ENCODE results near the gene INSYN2B.
"Not testable (repeated sequence)": the region's sequence is repeated elsewhere in the genome, so short reads cannot be mapped to it uniquely, and the experiment has no call there.

Gene INSYN2B

GRCh38 chr5:169973056-169973455 lies 7.2 kb downstream of the INSYN2B start:
- no peak for DNase-seq (ENCODE audit: low read depth in 1 of 2, low spot score in 1 of 2)

GRCh38 chr5:169971780-169972179 lies 8.5 kb downstream of the INSYN2B start:
- no peak for DNase-seq (ENCODE audit: low read depth in 1 of 2, low spot score in 1 of 2)

DNA sequence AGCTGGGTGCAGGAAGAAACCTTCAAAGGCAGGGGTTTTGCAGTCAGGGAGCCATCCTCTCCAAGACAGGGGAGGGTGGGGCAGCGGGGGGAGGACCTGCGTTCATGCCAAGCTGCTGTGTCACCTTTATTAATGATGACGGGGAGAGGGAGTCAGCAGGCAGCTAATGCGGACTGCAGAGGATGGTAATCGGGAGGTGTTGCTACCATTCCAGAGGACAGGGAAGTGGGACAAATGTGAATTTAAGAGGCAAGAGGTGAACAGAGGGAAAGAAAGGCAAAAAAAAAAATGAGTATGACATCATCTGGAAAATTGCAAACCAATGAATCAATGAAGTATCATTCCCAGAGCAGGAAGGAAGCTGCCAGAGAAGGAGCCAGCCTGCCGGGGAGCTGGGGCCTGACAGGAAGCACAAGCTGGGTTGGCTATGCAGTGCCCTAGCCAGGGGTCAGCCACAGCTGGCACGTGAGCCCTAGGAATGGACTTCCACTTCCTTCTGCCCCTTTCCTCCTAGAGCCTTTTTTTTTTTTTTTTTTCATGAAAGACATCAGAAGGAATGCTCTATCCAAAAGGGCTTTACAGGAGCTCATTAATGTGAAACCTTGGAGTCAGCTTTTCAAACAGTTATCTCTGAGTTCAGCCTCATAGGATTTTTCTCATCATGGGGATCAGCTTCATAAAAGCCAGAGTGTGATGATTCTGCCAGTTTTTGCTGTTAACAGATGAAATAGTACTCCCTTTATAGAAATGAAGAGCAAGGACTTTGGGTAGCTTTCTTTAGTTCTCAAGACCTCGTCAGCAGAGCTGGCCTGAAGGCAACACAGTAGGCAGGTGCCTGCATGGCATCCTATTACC lies 9.2 kb downstream of the INSYN2B start:
- DNase-seq (ENCODE audit: low read depth in 1 of 2, low spot score in 1 of 2), result no peak

- no peak for DNase-seq (ENCODE audit: low read depth in 1 of 2, low spot score in 1 of 2)
These were observed 10.0 kb downstream of the INSYN2B start for GRCh38 chr5:169970339-169970738.

GRCh38 chr5:169964246-169964645 lies 16.0 kb downstream of the INSYN2B start:
- DNase-seq (ENCODE audit: low read depth in 1 of 2, low spot score in 1 of 2), result no peak

GRCh38 chr5:169960659-169961058 lies 19.6 kb downstream of the INSYN2B start:
- DNase-seq (ENCODE audit: low read depth in 1 of 2, low spot score in 1 of 2), result no peak

GRCh38 chr5:169958278-169958677 lies 22.0 kb downstream of the INSYN2B start:
- DNase-seq (ENCODE audit: low read depth in 1 of 2, low spot score in 1 of 2), result no peak

DNA sequence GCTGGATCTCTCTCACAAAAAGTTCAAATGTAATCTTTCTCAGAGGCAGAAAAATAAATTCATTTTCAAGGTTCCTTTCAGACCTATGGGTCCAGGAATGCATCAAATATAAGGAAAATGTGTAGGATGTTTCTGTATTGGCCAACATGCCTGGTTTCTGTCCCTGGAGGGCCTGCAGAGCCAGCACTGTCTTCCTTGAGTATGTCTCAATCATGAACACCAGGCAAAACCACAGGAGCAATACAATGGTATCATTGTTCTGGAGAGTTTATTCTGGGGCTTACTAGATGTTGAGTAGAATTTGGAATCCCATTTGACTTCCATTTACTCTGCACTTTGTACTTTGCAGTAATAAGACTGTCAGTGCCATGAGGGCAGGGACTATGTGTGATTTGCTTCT lies 23.5 kb downstream of the INSYN2B start:
- no peak for DNase-seq (ENCODE audit: low read depth in 1 of 2, low spot score in 1 of 2)

DNA sequence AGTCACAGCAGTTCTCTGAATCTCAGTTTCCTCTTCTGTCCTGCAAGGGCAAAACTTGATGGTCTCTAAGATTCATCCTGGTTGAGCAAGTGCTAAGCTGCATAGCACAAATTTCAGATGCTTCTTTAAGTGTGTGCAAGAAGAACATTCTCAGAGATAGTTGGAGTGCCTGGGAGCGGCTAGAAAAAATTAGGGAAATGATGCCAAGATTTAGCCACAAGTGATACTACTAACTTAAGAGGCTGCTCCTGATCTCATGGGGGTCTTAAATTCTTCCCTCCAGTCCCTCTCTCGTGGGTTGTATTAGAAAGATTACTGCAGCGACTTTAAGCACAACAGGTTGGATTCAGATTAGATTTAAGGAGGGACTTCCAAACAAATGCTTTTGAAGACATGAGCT lies 24.2 kb downstream of the INSYN2B start:
- no peak for DNase-seq (ENCODE audit: low read depth in 1 of 2, low spot score in 1 of 2)

- DNase-seq (ENCODE audit: low read depth in 1 of 2, low spot score in 1 of 2), result no peak
These were observed 25.5 kb downstream of the INSYN2B start for GRCh38 chr5:169954786-169955185.

DNA sequence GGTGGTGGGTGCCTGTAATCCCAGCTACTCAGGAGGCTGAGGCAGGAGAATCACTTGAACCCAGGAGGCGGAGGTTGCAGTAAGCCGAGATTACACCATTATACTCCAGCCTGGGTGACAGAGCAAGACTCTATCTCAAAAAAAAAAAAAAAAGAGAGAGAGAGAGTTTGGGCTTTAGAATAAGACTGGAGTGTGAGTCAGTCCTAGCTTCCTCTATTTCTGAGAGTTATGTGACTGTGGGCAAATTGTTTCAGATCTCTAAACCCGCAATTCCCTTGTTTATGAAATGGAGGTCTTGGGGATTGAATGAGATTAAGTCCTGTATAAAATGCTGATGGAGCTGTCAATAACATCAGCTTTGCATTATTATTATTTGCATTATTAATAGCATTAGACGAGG lies 27.1 kb downstream of the INSYN2B start:
- DNase-seq (ENCODE audit: low read depth in 1 of 2, low spot score in 1 of 2), result not testable (repeated sequence)

DNA sequence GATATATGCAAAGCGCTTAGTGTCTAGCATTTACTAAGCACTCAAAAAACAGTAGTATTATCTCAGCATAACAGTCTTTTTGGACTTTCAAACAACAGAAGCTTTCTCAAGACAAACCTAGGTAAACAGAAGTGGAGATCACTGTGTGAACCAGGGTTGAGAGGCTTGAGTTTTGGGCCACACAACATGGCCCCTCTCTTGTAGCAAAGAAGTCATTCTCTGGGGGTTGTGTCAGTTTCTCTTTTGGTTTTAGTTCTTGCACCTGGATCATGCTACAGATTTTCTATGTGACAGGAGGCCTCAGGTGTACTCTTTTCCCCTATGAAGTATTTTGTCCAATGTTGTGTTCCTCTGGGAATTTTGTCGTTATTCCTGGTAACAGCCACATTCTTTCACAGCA lies 30.0 kb downstream of the INSYN2B start:
- DNase-seq (ENCODE audit: low read depth in 1 of 2, low spot score in 1 of 2), result no peak

- DNase-seq (ENCODE audit: low read depth in 1 of 2, low spot score in 1 of 2), result no peak
These were observed 33.5 kb downstream of the INSYN2B start for GRCh38 chr5:169946743-169947295.

GRCh38 chr5:169945831-169946261 lies 34.4 kb downstream of the INSYN2B start:
- DNase-seq (ENCODE audit: low read depth in 1 of 2, low spot score in 1 of 2), result no peak

DNA sequence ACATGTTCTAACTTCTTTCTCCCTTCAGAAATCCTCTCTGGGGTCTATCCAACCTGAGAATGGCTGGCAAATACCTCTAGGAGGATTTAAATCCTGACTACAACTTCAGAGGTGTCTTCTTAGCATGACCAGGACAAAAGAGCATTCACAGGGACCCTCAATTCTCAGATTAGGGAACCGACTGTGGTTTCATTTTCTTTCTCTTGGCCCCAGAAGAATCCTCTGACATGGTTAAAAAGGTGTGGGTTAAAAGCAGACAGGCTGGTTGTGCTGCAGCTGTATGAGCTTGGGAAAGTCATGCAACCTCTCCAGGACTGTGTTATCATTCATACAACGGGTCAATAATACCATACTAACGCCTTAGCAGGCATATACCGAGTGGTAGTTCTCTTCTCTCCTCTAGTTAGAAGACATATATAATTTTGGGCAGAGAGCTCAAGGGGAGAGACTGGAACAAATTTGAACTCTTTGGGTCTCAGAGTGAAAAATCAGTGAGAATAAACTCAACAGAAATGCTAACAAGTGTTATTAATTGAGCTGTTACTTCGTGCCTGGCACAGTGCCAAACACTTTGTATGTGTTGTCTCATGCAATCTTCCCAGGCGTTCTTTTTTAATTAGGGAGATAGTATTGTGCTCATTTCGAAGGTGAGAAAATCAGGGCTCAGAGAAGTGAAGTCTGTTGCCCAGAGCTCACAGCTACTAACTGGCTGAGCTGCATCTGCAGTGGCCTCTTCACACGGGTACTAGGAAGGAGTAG lies 35.2 kb downstream of the INSYN2B start:
- no peak for DNase-seq (ENCODE audit: low read depth in 1 of 2, low spot score in 1 of 2)

DNA sequence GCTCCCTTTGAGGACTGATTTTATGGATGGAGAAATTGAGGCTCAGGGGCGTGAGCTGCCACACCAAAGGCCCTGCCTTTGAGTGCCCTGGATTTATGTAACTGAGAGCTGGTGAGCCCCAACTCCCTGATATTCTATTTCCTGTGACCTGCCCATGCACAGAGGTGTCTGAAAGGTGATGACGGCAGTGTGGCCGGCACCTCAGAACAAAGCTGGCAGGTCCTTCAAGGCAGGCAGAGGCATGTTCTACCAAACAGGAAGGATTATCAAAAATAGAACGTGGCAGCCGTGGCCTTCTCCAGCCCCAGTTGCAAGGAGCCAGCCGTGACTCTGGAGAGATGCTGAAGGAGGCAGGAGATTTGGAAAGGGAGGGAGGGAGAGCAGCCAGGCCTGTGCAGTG lies 36.2 kb downstream of the INSYN2B start:
- DNase-seq (ENCODE audit: low read depth in 1 of 2, low spot score in 1 of 2), result no peak

DNA sequence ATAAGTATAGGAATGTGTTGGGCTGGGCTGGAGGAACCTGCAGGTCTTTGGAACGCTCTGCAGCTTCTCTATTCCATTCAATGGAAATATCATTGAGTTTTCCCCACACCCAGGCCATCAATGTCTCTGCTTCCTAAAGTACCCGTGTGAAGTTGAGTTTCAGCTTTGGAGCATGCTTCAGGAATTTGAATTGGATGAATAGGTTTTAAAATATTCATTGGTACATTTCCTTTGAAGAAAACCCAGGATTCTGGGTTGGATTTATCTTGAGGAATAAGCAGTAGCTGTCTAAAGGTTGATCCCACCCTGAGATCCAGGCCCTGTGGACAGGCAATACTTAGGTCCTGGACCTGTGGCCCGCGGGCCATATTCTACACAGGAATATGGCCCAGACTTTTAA lies 37.3 kb downstream of the INSYN2B start:
- no peak for DNase-seq (ENCODE audit: low read depth in 1 of 2, low spot score in 1 of 2)

GRCh38 chr5:169942181-169942580 lies 38.1 kb downstream of the INSYN2B start:
- DNase-seq (ENCODE audit: low read depth in 1 of 2, low spot score in 1 of 2), result no peak

DNA sequence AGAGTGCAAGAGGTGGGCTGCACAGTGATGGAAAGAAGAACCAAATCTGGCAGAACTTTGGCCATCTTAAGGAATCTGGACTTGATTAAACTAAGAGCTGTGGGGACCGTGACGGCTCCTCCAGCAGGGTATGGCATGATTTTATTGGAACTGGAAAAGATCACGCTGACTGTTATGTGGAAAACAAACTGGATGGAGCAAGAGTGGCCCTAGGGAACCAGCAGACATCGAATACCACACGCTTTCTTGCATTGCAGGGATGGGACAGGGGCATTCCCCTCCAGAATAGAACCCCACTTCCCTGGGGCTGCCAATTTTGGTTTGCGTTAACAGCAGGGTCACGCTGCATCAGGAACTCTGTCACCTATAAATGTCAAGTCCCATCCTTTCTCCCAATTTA lies 38.8 kb downstream of the INSYN2B start:
- no peak for DNase-seq (ENCODE audit: low read depth in 1 of 2, low spot score in 1 of 2)

- no peak for DNase-seq (ENCODE audit: low read depth in 1 of 2, low spot score in 1 of 2)
These were observed 40.6 kb downstream of the INSYN2B start for GRCh38 chr5:169939731-169940130.

DNA sequence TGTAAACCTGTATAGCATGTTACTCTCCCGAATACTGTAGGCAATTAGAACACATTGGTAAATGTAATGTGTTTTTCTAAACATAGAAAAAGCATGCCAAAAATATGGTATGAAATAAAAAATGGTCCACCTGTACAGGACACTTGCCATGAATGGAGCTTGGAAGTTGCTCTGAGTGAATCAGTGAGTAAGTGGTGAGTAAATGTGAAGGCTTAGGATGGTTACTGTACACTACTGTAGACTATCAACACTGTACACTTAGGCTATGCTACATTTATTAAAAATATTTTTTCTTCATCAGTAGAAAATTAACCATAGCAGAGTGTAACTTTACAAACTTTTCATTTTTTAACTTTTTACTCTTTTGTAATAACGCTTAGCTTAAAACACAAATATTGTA lies 41.9 kb downstream of the INSYN2B start:
- DNase-seq (ENCODE audit: low read depth in 1 of 2, low spot score in 1 of 2), result no peak

GRCh38 chr5:169935762-169936161 lies 44.5 kb downstream of the INSYN2B start:
- no peak for DNase-seq (ENCODE audit: low read depth in 1 of 2, low spot score in 1 of 2)
